Neural progenitor cell (in vitro differentiated cells): ENCODE results near the gene ADAMTS6.

Experiments used
- EZH2 ChIP-seq: fragments of 200-600 bp; sonication (generic); IDR thresholded peaks from 2 replicates; pipeline ENCODE4 v1.6.1; 2017; ENCODE audit warnings: antibody characterized with exemption, mild to moderate bottlenecking, moderate library complexity
- EZH2phosphoT487 ChIP-seq: fragments of 200-600 bp; sonication (generic); IDR thresholded peaks from 2 replicates; pipeline ENCODE4 v1.6.1; 2017; ENCODE audit warnings: antibody characterized with exemption
- TF ChIP-seq, protein P1 (sequence below): fragments of 200-600 bp; sonication (generic); IDR thresholded peaks from 2 replicates; pipeline ENCODE4 v1.5.1; 2017; ENCODE audit warnings: antibody characterized with exemption, mild to moderate bottlenecking

DNA sequence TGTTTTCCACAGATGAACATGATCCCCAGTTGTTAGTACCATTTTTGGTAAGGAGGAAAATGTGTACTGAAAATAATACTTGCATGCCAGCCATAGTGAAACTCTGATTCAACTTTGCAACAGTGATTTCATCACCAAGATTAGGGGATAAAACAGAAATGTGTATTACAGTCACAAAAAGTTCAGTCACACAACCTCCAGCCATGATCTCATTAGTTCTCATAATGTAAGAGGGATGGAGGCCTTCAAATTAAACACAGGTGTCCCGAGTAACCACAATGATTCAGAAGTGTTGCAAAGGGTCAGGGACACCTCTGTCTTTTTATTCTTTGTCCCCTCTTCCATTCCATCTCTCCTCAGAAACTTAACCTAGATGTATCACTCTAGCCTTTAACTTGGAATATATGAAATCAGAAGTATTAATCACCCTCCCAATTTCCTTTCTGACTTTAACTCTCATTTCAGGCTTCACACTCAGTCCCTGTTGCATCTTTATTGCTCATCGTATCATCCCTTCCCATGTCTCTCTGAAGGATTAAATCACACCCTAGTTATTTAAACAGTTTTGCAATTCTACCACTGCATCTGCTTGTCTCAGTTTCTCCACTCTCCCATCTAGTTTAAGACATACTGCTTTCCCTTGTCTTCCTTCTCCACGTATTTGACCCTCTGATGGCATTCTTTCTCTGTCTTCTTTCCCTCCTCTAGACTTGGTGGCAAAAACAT is 291.2 kb downstream of the ADAMTS6 start:
- TF ChIP-seq, protein P1, sequence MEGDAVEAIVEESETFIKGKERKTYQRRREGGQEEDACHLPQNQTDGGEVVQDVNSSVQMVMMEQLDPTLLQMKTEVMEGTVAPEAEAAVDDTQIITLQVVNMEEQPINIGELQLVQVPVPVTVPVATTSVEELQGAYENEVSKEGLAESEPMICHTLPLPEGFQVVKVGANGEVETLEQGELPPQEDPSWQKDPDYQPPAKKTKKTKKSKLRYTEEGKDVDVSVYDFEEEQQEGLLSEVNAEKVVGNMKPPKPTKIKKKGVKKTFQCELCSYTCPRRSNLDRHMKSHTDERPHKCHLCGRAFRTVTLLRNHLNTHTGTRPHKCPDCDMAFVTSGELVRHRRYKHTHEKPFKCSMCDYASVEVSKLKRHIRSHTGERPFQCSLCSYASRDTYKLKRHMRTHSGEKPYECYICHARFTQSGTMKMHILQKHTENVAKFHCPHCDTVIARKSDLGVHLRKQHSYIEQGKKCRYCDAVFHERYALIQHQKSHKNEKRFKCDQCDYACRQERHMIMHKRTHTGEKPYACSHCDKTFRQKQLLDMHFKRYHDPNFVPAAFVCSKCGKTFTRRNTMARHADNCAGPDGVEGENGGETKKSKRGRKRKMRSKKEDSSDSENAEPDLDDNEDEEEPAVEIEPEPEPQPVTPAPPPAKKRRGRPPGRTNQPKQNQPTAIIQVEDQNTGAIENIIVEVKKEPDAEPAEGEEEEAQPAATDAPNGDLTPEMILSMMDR = no peak
- no peak for TF ChIP-seq EZH2
- TF ChIP-seq EZH2phosphoT487 = no peak
